GM19395 (cell line): ENCODE measurements around the gene IGFBP7.

Experiments
- ATAC-seq: cut with Tn5 transposase; IDR thresholded peaks from one replicate; pipeline ENCODE4 v1.9.1; 2021; ENCODE audit warnings: mild to moderate bottlenecking, moderate library complexity; ENCODE audit not compliant: unreplicated experiment

IGFBP7 gene

GRCh38 chr4:57098415-57098814 is 11.8 kb downstream of the IGFBP7 start:
- no peak for ATAC-seq

DNA sequence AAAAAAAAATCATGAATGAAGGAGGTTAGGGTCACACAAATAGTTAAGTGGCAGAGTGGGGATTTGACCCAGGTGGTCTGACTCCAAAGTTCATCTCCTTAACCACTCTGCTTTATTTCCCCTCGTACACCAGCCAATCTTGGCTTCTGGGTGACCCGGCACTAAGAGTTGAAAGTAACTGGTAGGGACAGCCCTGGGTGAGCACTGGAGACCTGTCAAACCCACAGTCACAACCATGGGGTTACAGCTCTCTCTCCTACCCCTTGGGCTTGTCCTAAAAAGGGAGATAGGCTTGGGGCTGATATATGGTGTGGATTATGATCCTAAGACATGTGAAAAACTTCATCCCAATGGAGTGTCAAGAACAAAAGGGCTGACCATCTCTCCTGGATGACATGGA is 12.5 kb downstream of the IGFBP7 start:
- ATAC-seq, result no peak

DNA sequence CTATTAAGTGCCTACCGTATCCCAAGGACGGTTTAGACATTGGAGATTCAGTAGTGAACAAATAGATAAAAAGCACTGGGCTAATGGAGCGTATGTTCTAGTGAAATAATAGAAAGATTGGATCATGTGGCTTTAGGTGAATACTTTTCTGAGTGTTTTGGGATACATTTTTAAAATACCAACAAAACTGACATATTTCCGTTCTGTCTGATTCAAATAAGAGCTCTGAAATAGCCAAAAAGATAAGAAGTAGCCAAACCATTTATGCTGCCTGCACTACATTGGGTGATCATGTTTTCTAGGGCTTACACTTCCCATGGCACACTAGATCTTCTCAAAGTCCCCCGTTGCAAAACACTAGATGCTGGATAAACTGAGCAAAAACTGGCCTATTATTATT is 14.2 kb downstream of the IGFBP7 start:
- ATAC-seq, result no peak

GRCh38 chr4:57095245-57095644 is 14.9 kb downstream of the IGFBP7 start:
- no peak for ATAC-seq

DNA sequence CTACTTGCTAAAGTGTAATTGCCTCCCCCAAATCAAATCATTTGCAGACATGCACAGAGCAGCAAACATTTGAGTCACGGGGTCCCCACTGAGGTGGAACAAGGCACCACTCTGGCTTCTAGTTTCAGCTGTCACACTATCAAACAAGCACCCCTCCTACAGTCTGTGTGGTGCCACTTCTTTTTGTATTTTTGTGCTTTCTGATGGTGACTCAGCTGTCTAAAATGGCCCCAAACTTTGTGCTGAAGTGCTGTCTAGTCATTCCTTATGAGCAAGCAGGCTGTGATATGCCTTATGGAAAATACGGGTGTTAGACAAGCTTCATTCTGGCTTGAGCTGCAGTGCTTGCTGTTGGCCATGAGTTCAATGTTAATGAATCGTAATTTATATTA is 15.4 kb downstream of the IGFBP7 start:
- ATAC-seq, result no peak

GRCh38 chr4:57093845-57094831 is 16.0 kb downstream of the IGFBP7 start:
- no peak for ATAC-seq

GRCh38 chr4:57091657-57092162 is 18.5 kb downstream of the IGFBP7 start:
- ATAC-seq, result peak; percentile 70

DNA sequence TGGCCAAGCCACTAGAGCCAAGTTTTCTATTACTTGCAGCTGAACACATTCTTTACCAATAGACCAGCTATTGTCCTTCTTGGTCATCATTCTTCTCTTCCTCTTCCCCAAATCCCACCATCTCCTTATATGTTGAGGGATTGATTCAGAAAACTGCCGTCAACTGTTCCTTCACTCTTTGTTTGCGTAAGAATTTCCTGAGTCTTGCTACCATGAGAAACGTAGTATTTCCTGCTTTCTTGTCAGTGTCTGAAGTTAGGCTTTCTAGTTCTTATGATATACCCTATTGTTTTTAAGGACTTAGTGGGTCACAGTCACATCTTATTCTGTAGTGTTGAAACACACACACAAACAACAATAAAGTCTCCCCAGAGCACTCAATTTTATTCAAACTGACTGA is 20.1 kb downstream of the IGFBP7 start:
- ATAC-seq, result no peak

DNA sequence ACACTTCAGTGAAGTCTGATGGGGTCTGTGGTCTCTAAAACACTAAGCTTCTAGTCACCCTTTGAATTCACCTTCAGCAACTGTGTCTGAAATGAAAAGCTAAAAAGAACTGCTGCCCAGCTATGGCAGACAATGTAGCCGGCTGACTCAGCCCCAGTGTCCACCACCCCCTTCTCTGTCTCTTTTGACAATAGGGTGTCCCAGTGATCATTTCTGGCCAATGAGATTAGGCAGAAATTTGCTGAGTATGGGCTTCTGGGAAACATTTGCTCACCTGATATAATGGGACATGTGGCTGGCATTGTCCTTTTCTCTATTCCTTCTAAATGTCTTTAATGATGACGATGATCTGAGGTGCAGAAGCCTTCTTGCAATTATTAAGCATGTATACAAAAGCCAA is 20.6 kb downstream of the IGFBP7 start:
- no peak for ATAC-seq

DNA sequence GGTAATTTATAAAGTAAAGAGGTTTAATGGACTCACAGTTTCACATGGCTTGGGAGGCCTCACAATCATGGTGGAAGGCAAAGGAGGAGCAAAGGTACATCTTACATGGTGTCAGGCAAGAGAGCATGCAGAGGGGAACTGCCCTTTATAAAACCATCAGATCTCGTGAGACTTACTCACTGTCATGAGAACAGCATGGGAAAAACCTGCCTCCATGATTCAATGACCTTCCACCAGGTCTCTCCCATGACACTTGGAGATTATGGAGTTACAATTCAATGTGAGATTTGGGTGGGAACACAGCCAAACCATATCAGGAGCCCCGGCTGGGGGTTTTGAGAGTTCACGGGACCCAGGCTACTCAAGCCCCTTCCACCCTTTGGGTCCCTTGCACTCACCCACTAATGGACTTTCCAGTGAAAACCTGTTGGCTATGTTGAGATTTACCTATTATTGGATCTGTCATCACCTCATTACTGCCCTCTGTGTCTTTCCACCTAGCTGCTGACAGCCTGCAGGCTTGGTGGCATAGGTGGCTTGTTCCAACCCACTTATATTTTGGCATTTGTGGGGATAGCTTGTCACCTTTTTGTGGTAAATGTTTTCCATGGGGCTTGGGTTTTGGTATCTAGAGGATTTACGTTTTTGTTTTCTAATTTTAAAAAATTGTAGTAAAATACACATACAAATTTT is 24.0 kb downstream of the IGFBP7 start:
- no peak for ATAC-seq

DNA sequence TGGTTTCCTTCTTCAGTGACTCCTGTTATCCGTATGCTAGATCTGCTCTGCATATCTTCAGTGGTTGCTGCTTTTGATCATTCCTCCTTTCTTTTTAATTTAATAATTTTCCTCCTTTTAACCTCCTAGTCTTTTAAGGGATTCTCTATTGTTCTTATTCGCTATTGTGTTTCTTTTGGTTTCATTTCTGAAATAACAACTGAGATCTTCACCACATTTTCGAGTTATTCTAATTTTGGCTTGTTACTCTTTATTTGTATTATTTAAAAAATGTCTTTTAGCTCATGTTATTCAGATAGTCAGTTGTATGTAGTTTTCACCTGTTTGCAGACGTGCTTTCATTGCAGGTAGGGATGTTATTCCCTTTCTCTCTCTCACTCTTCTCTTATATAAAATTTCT is 24.9 kb downstream of the IGFBP7 start:
- no peak for ATAC-seq

DNA sequence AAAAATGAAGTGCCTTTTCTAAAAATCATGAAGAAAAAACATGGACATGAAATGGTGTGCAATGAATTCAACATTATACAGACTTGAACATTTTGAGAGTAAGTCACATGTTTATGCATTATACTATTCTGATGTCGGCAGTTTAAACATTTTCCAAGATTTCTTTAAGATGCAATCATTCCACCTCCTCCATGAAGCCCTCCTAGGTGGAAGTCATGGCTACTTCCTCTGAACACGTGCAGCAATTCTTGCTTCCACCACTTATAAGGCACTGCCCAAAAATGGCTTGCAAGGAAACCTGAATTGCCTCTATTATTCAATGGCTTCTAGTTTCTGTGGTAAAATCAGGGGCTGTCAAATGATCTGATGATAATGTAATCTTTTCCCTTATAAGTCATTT is 25.8 kb downstream of the IGFBP7 start:
- ATAC-seq, result no peak

GRCh38 chr4:57083090-57083489 is 27.1 kb downstream of the IGFBP7 start:
- ATAC-seq, result no peak

DNA sequence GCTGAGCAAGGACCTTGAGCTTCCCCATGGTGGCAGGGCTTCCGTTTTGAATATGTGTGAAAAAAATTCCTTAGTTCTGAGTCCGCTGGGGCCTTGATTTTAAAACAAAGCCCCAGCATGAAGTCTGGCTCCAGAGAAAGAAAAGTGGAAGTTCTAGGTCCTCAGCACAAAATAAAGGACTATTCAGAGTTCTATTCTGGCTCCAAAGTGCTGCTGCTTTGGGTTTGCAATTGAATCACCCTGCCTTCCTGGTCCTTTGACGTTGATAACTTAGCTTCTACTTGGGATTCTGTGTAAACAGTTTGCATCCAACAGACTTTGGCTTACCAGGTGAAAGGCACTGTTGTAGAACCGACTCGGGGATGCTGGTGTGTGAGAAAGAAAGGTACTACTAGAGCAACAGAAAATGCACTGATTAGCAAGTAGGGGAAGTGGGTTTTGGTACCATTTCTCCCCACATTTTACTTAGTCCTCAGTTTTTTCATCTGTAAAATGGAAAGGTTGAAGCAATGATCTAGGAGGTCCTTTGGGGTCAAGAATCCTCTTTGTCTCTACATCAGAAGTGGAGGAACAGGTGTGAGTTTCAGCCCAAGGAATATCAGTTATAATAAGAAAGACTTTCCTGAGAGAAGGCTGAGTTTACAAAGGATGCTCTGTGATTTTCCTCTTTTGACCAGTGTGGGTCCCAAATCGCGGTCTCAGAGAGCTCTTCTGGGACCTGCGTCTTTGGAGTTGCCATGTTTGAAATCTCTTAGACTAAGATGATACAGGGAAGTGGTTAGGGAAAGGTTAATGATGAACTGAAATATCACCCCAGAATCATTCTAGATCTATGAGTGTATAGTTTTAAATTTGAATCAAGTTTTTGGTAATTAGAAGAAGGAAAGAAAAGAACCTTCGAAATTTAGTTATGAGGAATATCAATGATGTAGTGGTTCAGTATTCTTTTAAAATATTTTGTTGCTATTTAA is 28.2 kb downstream of the IGFBP7 start:
- ATAC-seq, result no peak

GRCh38 chr4:57080781-57081650 is 29.2 kb downstream of the IGFBP7 start:
- no peak for ATAC-seq

DNA sequence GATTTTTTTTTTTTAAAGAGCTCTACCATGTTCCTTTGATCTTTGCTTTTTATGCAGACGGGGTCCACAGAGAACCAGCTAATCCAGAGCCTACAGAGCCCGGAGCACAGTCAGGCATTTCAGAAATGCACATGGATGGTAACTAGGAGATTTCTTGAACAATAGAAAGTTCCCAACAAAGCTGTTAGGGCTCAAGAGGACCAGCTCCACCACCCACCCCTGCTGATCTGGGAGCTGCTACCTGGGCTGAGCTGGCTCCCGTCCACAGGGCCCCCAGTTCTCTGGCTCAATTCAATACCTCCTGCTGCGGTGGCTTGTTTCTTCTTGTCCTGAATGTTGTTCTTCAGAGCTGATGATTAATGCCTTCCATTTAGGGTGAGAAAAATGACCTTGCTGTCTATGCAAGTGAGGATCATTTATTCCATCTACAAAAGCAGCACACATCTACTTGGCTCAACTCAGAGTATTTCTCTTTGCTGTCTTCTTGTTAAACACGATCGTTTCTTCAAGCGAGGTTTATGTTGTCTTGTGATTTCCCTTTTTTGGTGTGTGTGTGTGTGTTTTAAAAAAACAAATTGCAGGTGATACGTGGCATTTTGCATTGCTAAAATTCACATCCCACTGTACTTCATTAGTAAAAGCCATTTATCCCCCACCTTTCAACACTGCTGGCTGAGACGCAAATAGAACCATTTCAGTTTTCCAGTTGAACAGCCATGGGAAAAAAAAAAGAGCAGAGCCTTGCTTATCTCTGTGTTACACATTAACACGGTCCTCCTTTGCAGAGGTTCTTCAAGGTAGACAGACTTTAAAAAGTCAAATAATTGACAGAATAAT is 31.3 kb downstream of the IGFBP7 start:
- ATAC-seq, result no peak

DNA sequence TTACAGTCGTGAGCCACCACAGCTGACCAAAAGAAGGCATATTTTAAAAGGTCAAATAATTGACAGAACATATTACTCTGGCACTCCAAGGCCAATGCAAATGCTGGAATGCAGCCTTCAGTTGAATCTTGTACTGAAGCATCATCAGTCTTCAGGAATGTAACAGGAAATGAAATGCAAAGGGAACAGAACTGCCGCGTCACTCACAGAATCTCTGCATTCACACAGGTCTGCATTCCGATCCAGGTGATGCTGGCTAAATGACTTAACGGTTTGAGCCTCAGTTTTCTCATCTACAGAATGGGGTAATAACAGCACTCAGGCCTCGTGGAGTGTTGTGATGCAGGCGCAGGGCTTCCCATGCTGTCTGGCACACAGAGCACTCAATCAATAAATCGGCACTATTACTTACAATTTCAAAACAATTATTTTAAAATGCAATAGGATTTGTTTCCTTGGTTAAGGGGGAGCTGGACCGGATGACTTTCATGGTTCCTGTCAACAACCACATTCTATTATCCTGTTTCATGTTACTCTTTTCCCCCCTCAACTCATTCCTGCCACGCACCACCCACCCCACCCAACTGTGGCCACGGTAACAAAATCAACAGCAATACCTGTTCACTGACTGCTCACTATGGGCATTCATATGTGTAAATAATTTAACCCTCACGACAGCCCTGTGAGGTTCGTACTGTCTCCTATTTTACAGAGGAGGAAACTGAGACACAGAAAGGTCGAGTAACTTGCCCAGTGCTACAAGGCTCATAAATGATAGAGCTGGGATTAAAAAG is 32.4 kb downstream of the IGFBP7 start:
- no peak for ATAC-seq

DNA sequence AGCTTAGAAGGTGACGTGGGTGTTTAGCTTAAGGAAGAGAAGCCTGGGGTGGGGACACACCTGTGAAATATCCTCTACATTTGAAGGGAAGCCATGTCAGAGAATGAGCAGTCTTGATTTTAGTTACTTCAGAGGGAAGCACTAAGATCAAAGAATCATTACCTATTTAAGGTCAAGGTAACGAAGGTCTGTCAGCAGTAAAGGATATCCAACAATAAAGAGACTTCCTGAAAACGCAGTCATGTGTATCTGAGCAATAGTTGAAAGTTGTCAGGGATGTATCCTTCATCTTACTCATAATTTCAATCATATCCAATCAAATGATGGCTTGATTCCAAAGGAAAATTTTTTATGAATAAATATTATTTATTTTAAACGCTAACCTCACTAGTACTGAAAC is 33.5 kb downstream of the IGFBP7 start:
- no peak for ATAC-seq
